H1 (cell line): ENCODE data around the gene MPV17L2. TPM values are rescaled to one million over a fixed set of nuclear protein-coding genes. Genes with fewer than 3 reads are reported as not detected.

Source experiments
- CTCF ChIA-PET: fragments of 300-600 bp; sonication (Branson Sonifier 250); formaldehyde crosslinking; loops from one replicate; lab custom pipeline; 2021; ENCODE audit not compliant: partially characterized antibody; lab: Charles Lee
- POLR2A ChIA-PET: fragments of 300-600 bp; sonication (Branson Sonifier 250); formaldehyde crosslinking; loops from one replicate; lab custom pipeline; 2021; ENCODE audit warnings: inconsistent platforms; ENCODE audit not compliant: partially characterized antibody; lab: Charles Lee
- DNase-seq, 2 experiments: peaks; one replicate each; pipeline versions ENCODE4 v3.0.0 to v3.0.0-alpha.2; 2010 to 2022; ENCODE audit warnings: low spot score in 2 of 2, low read depth in 1 of 2, mixed read lengths in 1 of 2
- FAIRE-seq: peaks from 2 replicates; lab custom pipeline; 2011; peaks lifted over from hg19 to GRCh38; lab: Jason Lieb, UNC
- H2AFZ ChIP-seq: 2 replicates; pipeline ENCODE4 v1.8.1; 2012; ENCODE audit warnings: low read length, inconsistent platforms
- H2AK5ac ChIP-seq: 2 replicates; pipeline ENCODE4 v1.6.1; 2013; ENCODE audit warnings: low read depth, low read length
- H2BK120ac ChIP-seq: replicated peaks from 2 replicates; pipeline ENCODE3; 2013; ENCODE audit warnings: low read depth, low read length, inconsistent platforms
- H2BK12ac ChIP-seq: 2 replicates; pipeline ENCODE4 v1.6.1; 2013; ENCODE audit warnings: low read depth, low read length
- H2BK15ac ChIP-seq: 2 replicates; pipeline ENCODE4 v1.6.1; 2013; ENCODE audit warnings: low read length
- H2BK20ac ChIP-seq: 2 replicates; pipeline ENCODE4 v1.6.1; 2013; ENCODE audit warnings: low read length
- H2BK5ac ChIP-seq: 2 replicates; pipeline ENCODE4 v1.6.1; 2013; ENCODE audit warnings: low read depth, low read length
- H3K14ac ChIP-seq: 2 replicates; pipeline ENCODE4 v1.6.1; 2013; ENCODE audit warnings: inconsistent platforms; ENCODE audit not compliant: insufficient read length
- H3K18ac ChIP-seq: 2 replicates; pipeline ENCODE4 v1.6.1; 2013; ENCODE audit warnings: low read length; ENCODE audit errors: extremely low read depth
- H3K23ac ChIP-seq: 2 replicates; pipeline ENCODE4 v1.6.1; 2013; ENCODE audit warnings: inconsistent platforms; ENCODE audit not compliant: insufficient read length
- H3K23me2 ChIP-seq: 2 replicates; pipeline ENCODE4 v1.6.1; 2013; ENCODE audit warnings: low read depth, low read length
- H3K27ac ChIP-seq: 2 replicates; pipeline ENCODE4 v1.6.1; 2011; ENCODE audit warnings: low read depth, low read length, inconsistent platforms
- H3K27me3 ChIP-seq, 4 experiments: replicated peaks in 1 of 4; 1 replicate in 1 of 4; 2 replicates in 3 of 4; pipeline versions ENCODE4 v1.6.1 to v1.8.1; 2011 to 2013; ENCODE audit warnings: low read length in 3 of 4, mild to moderate bottlenecking in 3 of 4, inconsistent platforms in 2 of 4, mixed read lengths in 2 of 4, moderate library complexity in 1 of 4; ENCODE audit not compliant: control insufficient read depth in 3 of 4, insufficient read depth in 3 of 4; ENCODE audit errors: extremely low read depth in 1 of 4
- H3K36me3 ChIP-seq, 4 experiments: 2 replicates each; pipeline versions ENCODE4 v1.6.1 to v1.8.1; 2011 to 2013; ENCODE audit warnings: mild to moderate bottlenecking in 4 of 4, low read length in 3 of 4, moderate library complexity in 2 of 4, control low read depth in 1 of 4, inconsistent platforms in 1 of 4; ENCODE audit not compliant: insufficient read depth in 4 of 4, control insufficient read depth in 2 of 4
- H3K4ac ChIP-seq: replicated peaks from 2 replicates; pipeline ENCODE3; 2013; ENCODE audit warnings: low read length, low read depth, mixed read lengths, inconsistent platforms; ENCODE audit not compliant: insufficient read length
- H3K4me1 ChIP-seq, 4 experiments: replicated peaks in 1 of 4; 1 replicate in 1 of 4; 2 replicates in 3 of 4; pipeline versions ENCODE4 v1.6.1 to v1.8.1; 2011 to 2013; ENCODE audit warnings: low read length in 3 of 4, inconsistent platforms in 2 of 4, mixed read lengths in 1 of 4; ENCODE audit not compliant: insufficient read depth in 4 of 4, control insufficient read depth in 3 of 4
- H3K4me2 ChIP-seq, 2 experiments: 2 replicates each; pipeline versions ENCODE4 v1.6.1 to v1.8.1; 2011 to 2013; ENCODE audit warnings: low read depth in 2 of 2, low read length in 2 of 2, control low read depth in 1 of 2, inconsistent platforms in 1 of 2, mild to moderate bottlenecking in 1 of 2; ENCODE audit not compliant: insufficient read depth in 1 of 2
- H3K4me3 ChIP-seq, 4 experiments: fragments of 200-600, 300-600 bp in 1 of 4; sonication (generic), shearing (Covaris generic), sonication (Bioruptor Twin) in 1 of 4; 2 replicates each; pipeline versions ENCODE4 v1.5.1 to v1.8.1; 2011 to 2016; ENCODE audit warnings: low read length in 4 of 4, low read depth in 3 of 4, control low read depth in 2 of 4, inconsistent platforms in 2 of 4, mild to moderate bottlenecking in 2 of 4, mixed read lengths in 1 of 4, moderate library complexity in 1 of 4; ENCODE audit not compliant: insufficient read depth in 2 of 4; ENCODE audit errors: extremely low read depth in 1 of 4
- H3K56ac ChIP-seq: replicated peaks from 2 replicates; pipeline ENCODE3; 2013; ENCODE audit warnings: low read depth, mild to moderate bottlenecking, mixed read lengths, low read length, inconsistent platforms; ENCODE audit not compliant: insufficient read length
- H3K79me1 ChIP-seq: 2 replicates; pipeline ENCODE4 v1.6.1; 2013; ENCODE audit warnings: low read depth, low read length, control low read depth
- H3K79me2 ChIP-seq, 2 experiments: 2 replicates each; pipeline versions ENCODE4 v1.6.1 to v1.8.1; 2012 to 2013; ENCODE audit warnings: low read length in 2 of 2, mild to moderate bottlenecking in 2 of 2, inconsistent platforms in 1 of 2; ENCODE audit not compliant: insufficient read depth in 2 of 2, control insufficient read depth in 1 of 2
- H3K9ac ChIP-seq, 4 experiments: replicated peaks in 1 of 4; 1 replicate in 1 of 4; 2 replicates in 3 of 4; pipeline versions ENCODE4 v1.6.1 to v1.8.1; 2011 to 2013; ENCODE audit warnings: low read depth in 3 of 4, low read length in 3 of 4, control low read depth in 2 of 4, mild to moderate bottlenecking in 2 of 4, moderate library complexity in 2 of 4, inconsistent platforms in 1 of 4; ENCODE audit errors: extremely low read depth in 1 of 4
- H3K9me3 ChIP-seq, 2 experiments: 2 replicates each; pipeline versions ENCODE4 v1.6.1 to v1.8.1; 2012 to 2013; ENCODE audit warnings: mild to moderate bottlenecking in 2 of 2, moderate library complexity in 2 of 2, control low read depth in 1 of 2, inconsistent platforms in 1 of 2, low read depth in 1 of 2, low read length in 1 of 2, mixed read lengths in 1 of 2; ENCODE audit not compliant: insufficient read depth in 2 of 2
- H4K20me1 ChIP-seq, 2 experiments: replicated peaks in 1 of 2; 2 replicates each; pipeline versions ENCODE3 to v1.8.1; 2011 to 2013; ENCODE audit warnings: inconsistent platforms in 2 of 2, low read length in 2 of 2, mild to moderate bottlenecking in 1 of 2; ENCODE audit not compliant: insufficient read depth in 2 of 2, control insufficient read depth in 1 of 2
- H4K5ac ChIP-seq: 2 replicates; pipeline ENCODE4 v1.6.1; 2013; ENCODE audit warnings: low read length, low read depth, mixed read lengths, inconsistent platforms; ENCODE audit not compliant: insufficient read length
- H4K8ac ChIP-seq: 2 replicates; pipeline ENCODE4 v1.8.0; 2013; ENCODE audit warnings: mild to moderate bottlenecking, moderate library complexity, low read length, inconsistent platforms; ENCODE audit not compliant: insufficient read depth; ENCODE audit errors: extremely low read depth
- H4K91ac ChIP-seq: replicated peaks from 2 replicates; pipeline ENCODE3; 2013; ENCODE audit warnings: low read length, mixed read lengths, inconsistent platforms; ENCODE audit not compliant: insufficient read length
- ASH2L ChIP-seq: fragments of 200-600, 300-600 bp; sonication (generic); IDR thresholded peaks from one replicate; pipeline ENCODE4 v1.7.1; 2017; ENCODE audit warnings: low read length
- BACH1 ChIP-seq: IDR thresholded peaks from 2 replicates; pipeline ENCODE4 v1.6.1; 2012; ENCODE audit warnings: low read length, improper control_type of control experiment
- BRCA1 ChIP-seq: IDR thresholded peaks from 2 replicates; pipeline ENCODE4 v1.6.1; 2012; ENCODE audit warnings: low read depth, low read length, improper control_type of control experiment
- CBX5 ChIP-seq: fragments of 300-800, 300-1000 bp; sonication (generic); IDR thresholded peaks from 2 replicates; pipeline ENCODE4 v1.7.1; 2016; ENCODE audit warnings: antibody characterized with exemption, low read length, low read depth
- CTBP2 ChIP-seq: IDR thresholded peaks from 2 replicates; pipeline ENCODE4 v1.7.0; 2011; ENCODE audit warnings: borderline replicate concordance, mild to moderate bottlenecking, moderate library complexity, mixed read lengths, low read length; ENCODE audit not compliant: insufficient read depth, insufficient read length
- HDAC6 ChIP-seq: IDR thresholded peaks from one replicate; pipeline ENCODE4 v1.7.1; 2012; ENCODE audit warnings: low read depth, mild to moderate bottlenecking, inconsistent platforms, low read length, moderate library complexity
- KDM1A ChIP-seq: fragments of 200-600, 300-600 bp; sonication (generic); IDR thresholded peaks from 2 replicates; pipeline ENCODE4 v1.7.1; 2016; ENCODE audit warnings: mild to moderate bottlenecking, low read length, borderline replicate concordance
- KDM5A ChIP-seq: fragments of 200-600 bp; IDR thresholded peaks from 2 replicates; pipeline ENCODE4 v1.7.1; 2012; ENCODE audit warnings: mild to moderate bottlenecking, low read length, inconsistent platforms, mixed read lengths
- SAP30 ChIP-seq: fragments of 300-600 bp; sonication (generic); IDR thresholded peaks from 2 replicates; pipeline ENCODE4 v1.7.1; 2012; ENCODE audit warnings: low read length, moderate library complexity, mild to moderate bottlenecking, inconsistent platforms; ENCODE audit not compliant: insufficient read depth, insufficient replicate concordance
- USF2 ChIP-seq: IDR thresholded peaks from 2 replicates; pipeline ENCODE4 v1.6.1; 2011; ENCODE audit warnings: low read length, improper control_type of control experiment
- WGBS, 2 experiments: shearing (Covaris generic) in 1 of 2; methylation state at CpG; one replicate each; pipeline versions ENCODE4 v1.1.6 to v1.1.7; 2013 to 2015; ENCODE audit warnings: low lambda C conversion rate in 2 of 2, mixed read lengths in 2 of 2, inconsistent platforms in 1 of 2, low coverage in 1 of 2, missing lambda C conversion rate in 1 of 2; ENCODE audit not compliant: insufficient replicate concordance in 2 of 2, insufficient coverage in 1 of 2, insufficient read length in 1 of 2; ENCODE audit errors: extremely low coverage in 1 of 2, missing lambda C conversion rate in 1 of 2; 5-methylcytosine and 5-hydroxymethylcytosine counted together
- polyA plus RNA-seq, 7 experiments: library from polyadenylated mRNA; depleted of rRNA in 3 of 7; stranded (reverse) in 5 of 7; unstranded in 2 of 7; fragments of >200 nt in 5 of 7; fragments of 200-250 nt in 2 of 7; gene quantifications; 1 replicate in 5 of 7; 2 replicates in 1 of 7; 4 replicates in 1 of 7; pipeline versions ENCODE4 v1.2.1 to v1.2.3, GENCODE V29; 2011 to 2013; ENCODE audit warnings: missing spikeins in 2 of 7, mixed read lengths in 2 of 7
- total RNA-seq: library from RNA; stranded (reverse); fragmentation: NEBNext Ultra II Directional; extraction: Animal tissue kit (Norgen Biotek cat#: 25700); gene quantifications from 2 replicates; pipeline ENCODE4 v1.2.1, GENCODE V29; 2021

The MPV17L2 gene
- total and polyA plus RNA-seq, 2 of the 8 experiments (the other 6 are each of a cell fraction or from before 2014, with no cell fraction given): 24.2 to 82.6 TPM

GRCh38 chr19:18194554-18195238 lies 1.7 kb downstream of the MPV17L2 start:
- no peak overlapping the region for H4K5ac ChIP-seq
- H3K4ac ChIP-seq: no peak overlapping the region
- H4K91ac ChIP-seq: no peak overlapping the region
- peaks cover 10% of the 10 kb centered on the region for H3K23me2 ChIP-seq
- H2BK15ac ChIP-seq: no peak overlapping the region
- H3K56ac ChIP-seq: no peak overlapping the region
- H2BK20ac ChIP-seq: no peak overlapping the region
- peaks cover 6% of the 10 kb centered on the region; the same call in 1 of the 2 replicates for H3K79me1 ChIP-seq
- no peaks in the 10 kb centered on the region for H3K27me3 ChIP-seq
- no peak overlapping the region for H3K9ac ChIP-seq
- no peak overlapping the region for H2BK120ac ChIP-seq
- FAIRE-seq (no peak), DNase-seq (peak in 1 of 2 experiments; percentile 76)
- no peak overlapping the region for H3K18ac ChIP-seq
- whole genome bisulfite sequencing, 2 experiments: 63% methylated on average over 20 of the region's 27 CpGs; no CpG with 5 or more reads in 1 of the 2 experiments
- ChIA-PET CTCF (interaction anchor here (0.5 to 2.3 kb wide), 12 partner anchors 10 to 631 kb away, joined by 3 to 12 read pairs (median 4); a partner anchor contains a TSS), POLR2A (interaction anchor here (0.9 to 5.8 kb wide), 9 partner anchors 9 to 527 kb away, joined by 3 to 38 read pairs (median 4); partner anchors contain the start of genes IFI30, JUND and RAB3A)
- peak overlapping the region; percentile 58; the same call in 1 of the 2 replicates for H4K8ac ChIP-seq
- no peak overlapping the region for H2BK12ac ChIP-seq
- H2AK5ac ChIP-seq: no peak overlapping the region
- no peaks in the 10 kb centered on the region for H3K9me3 ChIP-seq
- H2BK5ac ChIP-seq: no peak overlapping the region
- H3K36me3 ChIP-seq: peaks cover 9 to 26% (median 10%) of the 10 kb centered on the region in 4 experiments; a peak in 6 of 8 replicates
- H4K20me1 ChIP-seq: peaks cover 3 to 22% of the 10 kb centered on the region in 2 experiments
- H3K4me2 ChIP-seq: peak overlapping the region; percentile 93 to 94
- H3K27ac ChIP-seq: no peak overlapping the region
- peaks cover 5 to 12% (median 8%) of the 10 kb centered on the region in 4 experiments for H3K4me1 ChIP-seq
- H3K79me2 ChIP-seq: peaks cover 0 to 4% of the 10 kb centered on the region in 2 experiments; a peak in 1 of 4 replicates
- peak overlapping the region in 3 of 4 experiments; percentile 85 to 96 (median 93); a peak in 5 of 8 replicates for H3K4me3 ChIP-seq
- no peak overlapping the region for H3K14ac ChIP-seq
- H3K23ac ChIP-seq: no peak overlapping the region
- H2AFZ ChIP-seq: no peak overlapping the region
- TF ChIP-seq ASH2L (no peak), BRCA1 (no peak), BACH1 (no peak), KDM1A (no peak), CBX5 (no peak), CTBP2 (no peak), SAP30 (no peak), HDAC6 (no peak), KDM5A (no peak), USF2 (no peak)
